Breast epithelium (tissue), 4 donors: ENCODE measurements around the gene WNT3. TPM values are rescaled to one million over a fixed set of nuclear protein-coding genes. Genes with fewer than 3 reads are reported as not detected.

Experiments
- DNase-seq, 2 donors: peaks; one replicate each; pipeline ENCODE4 v3.0.0-alpha.2; 2019; ENCODE audit warnings: low spot score in 2 of 2
- H3K27ac ChIP-seq, 2 donors: fragments of 200-600 bp; sonication (generic) in 1 of 2; one replicate each; pipeline ENCODE4 v1.5.1; 2016 to 2019; ENCODE audit warnings: mild to moderate bottlenecking in 1 of 2
- H3K27me3 ChIP-seq, 2 donors: fragments of 200-600 bp; sonication (generic) in 1 of 2; one replicate each; pipeline versions ENCODE4 v1.5.1 to v1.6.0; 2017 to 2019; ENCODE audit warnings: control low read depth in 1 of 2, mild to moderate bottlenecking in 1 of 2
- H3K36me3 ChIP-seq: fragments of 200-600 bp; one replicate; pipeline ENCODE4 v1.5.1; 2019
- H3K4me1 ChIP-seq, 2 donors: fragments of 200-600 bp; sonication (generic); one replicate each; pipeline ENCODE4 v1.5.1; 2016 to 2019; ENCODE audit warnings: control low read depth in 1 of 2
- H3K4me3 ChIP-seq, 3 donors: fragments of 200-600 bp; sonication (generic); 1 replicate in 2 of 3; 2 replicates in 1 of 3; pipeline ENCODE4 v1.5.1; 2016 to 2019; ENCODE audit warnings: mild to moderate bottlenecking in 3 of 3, moderate library complexity in 2 of 3
- H3K9me3 ChIP-seq, 2 donors: fragments of 200-600 bp; sonication (generic) in 1 of 2; one replicate each; pipeline ENCODE4 v1.5.1; 2016 to 2019; ENCODE audit warnings: control low read depth in 1 of 2
- CTCF ChIP-seq, 3 donors: fragments of 450-650 bp; IDR thresholded peaks; one replicate each; pipeline ENCODE4 v1.5.1; 2016 to 2017; ENCODE audit warnings: antibody characterized with exemption in 3 of 3, mild to moderate bottlenecking in 3 of 3, moderate library complexity in 3 of 3
- POLR2A ChIP-seq: fragments of 450-650 bp; IDR thresholded peaks from one replicate; pipeline ENCODE4 v1.6.1; 2016; ENCODE audit warnings: antibody characterized with exemption, mild to moderate bottlenecking, moderate library complexity
- POLR2AphosphoS5 ChIP-seq, 3 donors: sonication (generic); formaldehyde crosslinking; IDR thresholded peaks; one replicate each; pipeline ENCODE4 v1.6.1; 2017; ENCODE audit warnings: antibody characterized with exemption in 3 of 3
- intact Hi-C: fragments of 100-400 bp; cut with DNase I; formaldehyde crosslinking; loops from one replicate; pipeline ENCODE4 v1.15.1; 2023; ENCODE audit warnings: low total_unique reads
- total RNA-seq, 3 donors: library from RNA; depleted of rRNA; stranded (reverse); fragments of >200 nt; gene quantifications; one replicate each; pipeline ENCODE4 v1.1.0, GENCODE V29; 2016

WNT3 gene
- total RNA-seq, 3 donors from 2014 or later: 0.48 to 2.9 (median 1.6) TPM

DNA sequence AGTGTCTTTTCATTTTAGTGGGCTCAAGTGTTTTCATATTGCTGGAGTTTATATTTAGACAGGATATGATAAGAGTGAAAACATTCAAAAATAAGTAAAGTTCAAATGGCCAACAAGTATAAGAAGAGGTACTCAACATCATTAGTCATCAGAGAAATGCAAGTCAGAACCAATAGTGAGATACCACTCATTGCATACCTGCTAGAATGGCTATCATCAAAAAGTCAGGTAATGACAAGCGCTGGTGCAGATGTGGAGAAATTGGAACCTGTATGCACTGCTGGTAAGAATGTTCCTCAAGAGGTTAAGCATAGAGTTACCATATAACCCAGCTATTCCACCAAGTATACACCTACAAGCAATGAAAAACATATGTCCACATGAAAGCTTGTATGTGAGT lies 87.8 kb downstream of the WNT3 start:
- H3K27ac ChIP-seq: no peak overlapping the region
- intact Hi-C loops: no loop called here
- H3K27me3 ChIP-seq: no peaks in the 10 kb centered on the region
- H3K36me3 ChIP-seq: no peaks in the 10 kb centered on the region
- TF ChIP-seq CTCF (IDR thresholded peaks at IDR 0.05): no peak
- no peak overlapping the region for H3K4me3 ChIP-seq
- no peak for DNase-seq
- no peaks in the 10 kb centered on the region for H3K9me3 ChIP-seq
- no peaks in the 10 kb centered on the region for H3K4me1 ChIP-seq

- no peak for DNase-seq
- no peaks in the 10 kb centered on the region for H3K4me1 ChIP-seq
- H3K36me3 ChIP-seq: no peaks in the 10 kb centered on the region
- no peaks in the 10 kb centered on the region for H3K9me3 ChIP-seq
- intact Hi-C loops: no loop called here
- TF ChIP-seq POLR2AphosphoS5 (IDR thresholded peaks at IDR 0.05): no peak
- TF ChIP-seq CTCF (IDR thresholded peaks at IDR 0.05): no peak
- no peak for TF ChIP-seq POLR2A
- H3K27me3 ChIP-seq: no peaks in the 10 kb centered on the region
- no peak overlapping the region for H3K27ac ChIP-seq
- no peak overlapping the region for H3K4me3 ChIP-seq
Observed at GRCh38 chr17:46730026-46730425, 88.5 kb downstream of the WNT3 start.

DNA sequence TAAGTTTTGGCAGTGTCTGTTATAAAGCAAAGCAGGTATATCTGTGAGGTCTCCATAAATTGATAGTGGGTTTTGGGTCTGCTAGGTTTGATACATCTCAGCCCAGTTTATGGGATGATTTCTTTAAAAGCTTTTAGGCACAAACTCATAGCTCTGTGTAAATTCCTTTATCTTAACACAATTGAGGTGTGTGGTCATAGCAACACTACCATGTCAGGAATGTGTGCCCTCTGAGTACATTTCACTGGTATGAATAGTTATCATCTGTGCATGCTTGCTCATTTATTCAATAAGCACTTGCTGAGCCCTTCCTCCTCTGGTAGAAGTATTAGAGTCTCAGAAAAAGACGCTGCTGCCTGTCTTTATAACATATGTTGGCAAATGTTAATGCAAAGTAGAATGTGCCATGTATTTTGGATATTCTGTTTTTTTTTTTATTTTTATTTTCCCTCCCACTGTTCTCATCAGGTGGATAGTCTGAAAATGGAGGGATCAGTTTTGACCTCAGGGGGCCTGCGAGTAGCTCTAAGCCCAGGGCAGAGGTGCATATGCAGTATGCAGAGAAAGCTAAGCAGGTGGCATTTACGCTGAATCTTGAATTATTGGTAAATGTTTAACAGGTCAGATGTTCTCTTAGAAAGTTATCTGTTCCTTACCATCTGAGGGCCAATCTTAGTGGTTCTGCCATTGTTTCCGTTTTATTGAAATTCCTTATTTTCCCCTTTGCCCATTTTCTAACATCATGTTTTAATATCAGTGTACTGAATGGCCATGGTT lies 90.7 kb downstream of the WNT3 start:
- DNase-seq: no peak
- H3K27ac ChIP-seq: no peak overlapping the region
- TF ChIP-seq POLR2A: no peak
- TF ChIP-seq CTCF (IDR thresholded peaks at IDR 0.05): no peak
- TF ChIP-seq POLR2AphosphoS5 (IDR thresholded peaks at IDR 0.05): no peak
- intact Hi-C loops: no loop called here
- no peaks in the 10 kb centered on the region for H3K36me3 ChIP-seq
- H3K27me3 ChIP-seq: no peaks in the 10 kb centered on the region
- H3K9me3 ChIP-seq: no peaks in the 10 kb centered on the region
- no peaks in the 10 kb centered on the region for H3K4me1 ChIP-seq
- H3K4me3 ChIP-seq: no peak overlapping the region

DNA sequence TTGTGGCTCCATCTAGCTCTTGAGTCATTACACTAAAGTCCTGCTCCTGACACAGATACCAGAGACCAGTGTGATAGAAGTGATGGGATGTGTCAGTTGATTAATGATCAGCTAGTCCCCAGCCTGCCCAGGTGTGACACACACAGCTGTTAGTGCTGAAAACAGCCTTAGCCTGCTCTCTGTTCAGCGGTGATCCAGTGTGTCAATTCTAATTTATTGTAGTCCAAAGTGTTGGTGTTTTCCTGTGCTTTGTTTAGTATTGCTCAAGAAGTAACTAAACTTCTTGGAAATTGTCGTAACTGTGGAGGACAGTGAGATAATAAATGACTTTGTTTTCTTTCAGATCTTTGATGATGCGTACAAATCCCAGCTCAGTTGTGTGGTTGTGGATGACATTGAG lies 92.3 kb downstream of the WNT3 start:
- DNase-seq: no peak
- H3K27me3 ChIP-seq: no peaks in the 10 kb centered on the region
- no peaks in the 10 kb centered on the region for H3K9me3 ChIP-seq
- H3K4me3 ChIP-seq: no peak overlapping the region
- no peak overlapping the region for H3K27ac ChIP-seq
- H3K36me3 ChIP-seq: no peaks in the 10 kb centered on the region
- TF ChIP-seq CTCF (IDR thresholded peaks at IDR 0.05) (no peak), POLR2AphosphoS5 (IDR thresholded peaks at IDR 0.05) (no peak), POLR2A (no peak)
- intact Hi-C loops: no loop called here
- H3K4me1 ChIP-seq: no peaks in the 10 kb centered on the region

- Histone ChIP-seq H3K4me1 (no peaks in the 10 kb centered on the region), H3K27ac (no peak overlapping the region), H3K36me3 (no peaks in the 10 kb centered on the region), H3K27me3 (no peaks in the 10 kb centered on the region), H3K4me3 (no peak overlapping the region), H3K9me3 (no peaks in the 10 kb centered on the region)
- DNase-seq: no peak
- intact Hi-C loops: no loop called here
- TF ChIP-seq POLR2A (no peak), POLR2AphosphoS5 (IDR thresholded peaks at IDR 0.05) (no peak), CTCF (IDR thresholded peaks at IDR 0.05) (no peak)
Observed at GRCh38 chr17:46722662-46723285, 95.7 kb downstream of the WNT3 start.
